Neuronal stem cell (in vitro differentiated cells): ENCODE measurements around the gene AHRR.
A peak's percentile ranks its signal among the peaks of the same experiment; 100 is the strongest.
"Not testable (repeated sequence)": the region's sequence is repeated elsewhere in the genome, so short reads cannot be mapped to it uniquely, and the experiment has no call there.

Source experiments
- DNase-seq: peaks from one replicate; pipeline ENCODE4 v3.0.0-alpha.2; 2013; ENCODE audit warnings: low spot score
- H2AFZ ChIP-seq: one replicate; pipeline ENCODE4 v1.6.1; 2013; ENCODE audit warnings: mild to moderate bottlenecking, low read length, inconsistent platforms
- H2AK5ac ChIP-seq: 2 replicates; pipeline ENCODE4 v1.6.1; 2013; ENCODE audit warnings: low read depth, mild to moderate bottlenecking, inconsistent platforms, low read length, moderate library complexity, mixed read lengths
- H2BK120ac ChIP-seq: 2 replicates; pipeline ENCODE4 v1.6.1; 2013; ENCODE audit warnings: low read depth, mild to moderate bottlenecking, inconsistent platforms, low read length, moderate library complexity, mixed read lengths
- H2BK12ac ChIP-seq: one replicate; pipeline ENCODE4 v1.6.1; 2013; ENCODE audit warnings: low read length, inconsistent platforms
- H2BK15ac ChIP-seq: 2 replicates; pipeline ENCODE4 v1.6.1; 2013; ENCODE audit warnings: mild to moderate bottlenecking, low read length, inconsistent platforms, mixed read lengths
- H2BK5ac ChIP-seq: one replicate; pipeline ENCODE4 v1.6.1; 2013; ENCODE audit warnings: inconsistent platforms, mild to moderate bottlenecking, low read length, moderate library complexity
- H3K14ac ChIP-seq: one replicate; pipeline ENCODE4 v1.6.1; 2013; ENCODE audit warnings: low read length, inconsistent platforms
- H3K18ac ChIP-seq: 2 replicates; pipeline ENCODE4 v1.6.1; 2013; ENCODE audit warnings: low read length, inconsistent platforms
- H3K23ac ChIP-seq: 2 replicates; pipeline ENCODE4 v1.6.1; 2013; ENCODE audit warnings: low read depth, mild to moderate bottlenecking, mixed read lengths, low read length, inconsistent platforms; ENCODE audit not compliant: poor library complexity
- H3K27ac ChIP-seq: replicated peaks from 3 replicates; pipeline ENCODE4 v1.5.1; 2013; ENCODE audit warnings: low read length, inconsistent platforms
- H3K27me3 ChIP-seq, 3 experiments: 2 replicates each; pipeline ENCODE4 v1.6.1; 2013; ENCODE audit warnings: low read length in 3 of 3, mild to moderate bottlenecking in 2 of 3, inconsistent platforms in 1 of 3, low read depth in 1 of 3, mixed read lengths in 1 of 3, moderate library complexity in 1 of 3; ENCODE audit not compliant: control insufficient read depth in 3 of 3, insufficient read depth in 3 of 3
- H3K36me3 ChIP-seq, 2 donors: replicated peaks in 1 of 2; 2 replicates each; pipeline ENCODE4 v1.6.1; 2013; ENCODE audit warnings: low read length in 2 of 2; ENCODE audit not compliant: control insufficient read depth in 2 of 2, insufficient read depth in 2 of 2
- H3K4ac ChIP-seq: 2 replicates; pipeline ENCODE4 v1.6.1; 2013; ENCODE audit warnings: inconsistent platforms, mild to moderate bottlenecking, low read length, moderate library complexity
- H3K4me1 ChIP-seq, 2 donors: 1 replicate in 1 of 2; 2 replicates in 1 of 2; pipeline ENCODE4 v1.6.1; 2013; ENCODE audit warnings: low read length in 2 of 2, low read depth in 1 of 2; ENCODE audit not compliant: control insufficient read depth in 2 of 2, insufficient read depth in 1 of 2
- H3K4me2 ChIP-seq: one replicate; pipeline ENCODE4 v1.6.1; 2013; ENCODE audit warnings: mild to moderate bottlenecking, low read length, inconsistent platforms; ENCODE audit not compliant: insufficient read depth, poor library complexity, severe bottlenecking
- H3K4me3 ChIP-seq, 2 donors: 2 replicates each; pipeline ENCODE4 v1.5.1; 2013; ENCODE audit warnings: low read length in 2 of 2, mild to moderate bottlenecking in 2 of 2, inconsistent platforms in 1 of 2, moderate library complexity in 1 of 2
- H3K79me1 ChIP-seq: one replicate; pipeline ENCODE4 v1.6.1; 2013; ENCODE audit warnings: low read depth, mild to moderate bottlenecking, inconsistent platforms, low read length, moderate library complexity
- H3K9ac ChIP-seq: one replicate; pipeline ENCODE4 v1.6.1; 2013; ENCODE audit warnings: mild to moderate bottlenecking, low read depth, low read length, inconsistent platforms; ENCODE audit not compliant: poor library complexity
- H3K9me3 ChIP-seq, 2 donors: replicated peaks in 1 of 2; 2 replicates each; pipeline versions ENCODE3 to v1.6.1; 2013; ENCODE audit warnings: low read length in 2 of 2, mild to moderate bottlenecking in 2 of 2, inconsistent platforms in 1 of 2, low read depth in 1 of 2, mixed read lengths in 1 of 2, moderate library complexity in 1 of 2; ENCODE audit not compliant: control insufficient read depth in 2 of 2, insufficient read depth in 1 of 2
- H4K8ac ChIP-seq: one replicate; pipeline ENCODE4 v1.6.1; 2013; ENCODE audit warnings: low read depth, mild to moderate bottlenecking, inconsistent platforms, low read length, moderate library complexity
- H4K91ac ChIP-seq: one replicate; pipeline ENCODE4 v1.6.1; 2013; ENCODE audit warnings: low read length, low read depth, mild to moderate bottlenecking, inconsistent platforms; ENCODE audit not compliant: poor library complexity
- WGBS, 2 donors: extraction: QIAGEN DNeasy Blood & Tissue Kit; methylation state at CpG; one replicate each; pipeline ENCODE4 v1.1.7; 2013; ENCODE audit warnings: missing lambda C conversion rate in 2 of 2, mixed read lengths in 1 of 2; ENCODE audit not compliant: insufficient read length in 2 of 2, insufficient replicate concordance in 1 of 2; ENCODE audit errors: extremely low coverage in 2 of 2; 5-methylcytosine and 5-hydroxymethylcytosine counted together

AHRR gene

DNA sequence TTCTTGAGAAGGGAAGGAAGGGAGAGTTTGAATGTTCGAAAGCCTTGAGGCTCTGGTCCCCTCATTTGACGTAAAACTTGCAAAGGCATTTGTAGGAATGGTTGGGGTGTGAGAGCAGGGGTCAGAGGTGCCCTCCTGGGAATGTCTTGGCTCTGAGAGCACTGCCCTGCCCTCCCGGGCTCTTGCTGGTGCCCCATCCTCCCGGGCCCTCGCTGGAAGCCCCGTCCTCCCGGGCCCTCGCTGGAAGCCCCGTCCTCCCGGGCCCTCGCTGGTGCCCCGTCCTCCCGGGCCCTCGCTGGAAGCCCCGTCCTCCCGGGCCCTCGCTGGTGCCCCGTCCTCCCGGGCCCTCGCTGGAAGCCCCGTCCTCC lies 48.3 kb downstream of the AHRR start:
- not testable (repeated sequence) for H3K14ac ChIP-seq, H3K27ac ChIP-seq, H3K36me3 ChIP-seq, H3K4me2 ChIP-seq, H3K9ac ChIP-seq, H4K91ac ChIP-seq, H3K4ac ChIP-seq, H4K8ac ChIP-seq, DNase-seq, H2AFZ ChIP-seq, H2AK5ac ChIP-seq, H2BK5ac ChIP-seq, H3K79me1 ChIP-seq, H3K9me3 ChIP-seq, H3K23ac ChIP-seq, H2BK120ac ChIP-seq, H2BK15ac ChIP-seq, H3K4me3 ChIP-seq, H2BK12ac ChIP-seq
- WGBS, 2 donors = no CpG with 5 or more reads among the region's 21 CpGs
- Histone ChIP-seq H3K4me1 (peaks cover 6 to 20% of the 10 kb centered on the region in 2 donors), H3K18ac (peak overlapping the region; percentile 16), H3K27me3 (peaks cover 0 to 54% (median 17%) of the 10 kb centered on the region in 3 experiments)

DNA sequence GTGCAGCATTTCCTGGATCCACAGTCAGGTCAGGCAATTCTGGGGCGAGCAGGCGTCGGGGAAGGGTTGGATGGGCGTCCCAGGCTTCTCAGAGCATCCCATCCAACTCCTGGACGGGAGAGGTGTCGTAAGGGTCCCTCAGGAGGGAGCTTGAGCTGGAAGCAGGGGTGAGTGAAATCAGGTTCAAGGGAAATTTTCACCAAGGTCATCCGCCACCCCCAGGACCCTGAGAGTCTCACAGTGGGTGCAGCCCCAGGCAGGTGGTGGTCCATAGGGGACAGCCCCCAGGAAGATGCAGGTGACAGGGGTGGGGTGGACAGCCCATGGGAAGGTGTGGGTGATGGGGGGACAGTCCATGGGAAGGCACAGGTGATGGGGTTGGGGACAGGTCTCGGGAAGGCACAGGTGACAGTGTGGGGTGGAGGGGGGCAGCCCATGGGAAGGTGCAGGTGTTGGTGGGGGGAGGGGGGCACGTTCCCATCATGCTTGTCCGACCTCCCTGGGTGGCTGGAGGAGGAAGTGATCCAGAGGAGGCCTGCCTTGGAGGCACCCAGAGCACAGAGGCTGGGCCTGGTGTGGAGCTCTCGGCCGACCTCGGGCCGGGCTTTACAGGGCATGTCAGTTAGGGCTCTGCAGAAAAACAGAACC lies 48.9 kb downstream of the AHRR start:
- Histone ChIP-seq H3K9me3 (peaks cover 0 to 3% of the 10 kb centered on the region in 2 donors), H3K9ac (no peak overlapping the region), H2BK120ac (peak overlapping the region; percentile 24), H3K4me2 (no peak overlapping the region), H3K4me1 (peaks cover 6 to 20% of the 10 kb centered on the region in 2 donors), H4K91ac (no peak overlapping the region), H2BK12ac (no peak overlapping the region), H3K14ac (no peak overlapping the region), H3K4ac (no peak overlapping the region), H2BK5ac (no peak overlapping the region), H3K18ac (no peak overlapping the region), H3K79me1 (no peaks in the 10 kb centered on the region), H3K27ac (no peak overlapping the region), H4K8ac (no peak overlapping the region), H2BK15ac (no peak overlapping the region), H3K36me3 (no peaks in the 10 kb centered on the region), H3K27me3 (peaks cover 0 to 60% (median 20%) of the 10 kb centered on the region in 3 experiments), H3K23ac (no peak overlapping the region), H2AFZ (no peak overlapping the region), H2AK5ac (peak overlapping the region; percentile 8), H3K4me3 (no peak overlapping the region)
- WGBS, 2 donors = no CpG with 5 or more reads among the region's 14 CpGs
- DNase-seq = no peak

DNA sequence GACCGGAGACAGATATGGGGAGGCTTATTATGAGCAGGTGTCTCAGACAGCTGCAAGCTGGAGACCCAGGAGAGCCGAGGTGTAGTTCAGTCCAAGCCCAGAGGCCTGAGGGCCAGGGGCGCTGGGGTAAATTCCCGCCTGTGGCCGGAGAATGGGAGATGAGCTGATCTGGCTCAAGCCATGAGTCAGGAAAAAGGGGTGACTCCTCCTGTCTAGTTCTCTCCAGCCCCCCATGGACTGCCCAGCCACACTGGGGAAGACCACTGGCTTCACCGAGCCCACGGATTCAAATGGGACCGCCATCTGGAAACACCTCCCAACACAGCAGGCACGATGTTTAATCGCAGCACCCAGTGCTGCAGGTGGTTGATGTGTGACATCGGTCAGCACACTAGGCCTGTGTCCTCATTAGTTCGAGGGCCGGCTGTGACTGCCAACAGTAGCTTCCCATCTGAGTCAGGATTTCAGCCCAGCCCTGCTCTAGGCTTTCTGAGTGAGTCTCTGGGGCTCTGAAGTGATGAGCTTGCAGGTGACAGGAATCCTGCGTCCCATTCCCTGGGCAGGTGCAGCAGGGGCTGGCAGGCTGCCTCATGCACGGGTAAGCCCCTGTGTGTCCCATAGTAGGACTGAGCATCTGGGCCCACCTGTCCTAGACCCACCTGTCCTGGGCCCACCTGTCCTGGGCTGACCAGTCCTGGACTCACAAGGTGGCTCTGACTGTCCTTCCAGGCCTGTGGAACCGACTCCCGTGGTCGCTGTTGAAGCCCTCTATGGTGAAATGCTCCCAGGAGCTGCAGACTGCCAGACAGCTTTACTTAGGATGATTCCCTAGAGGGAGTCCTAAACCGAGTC lies 49.7 kb downstream of the AHRR start:
- Histone ChIP-seq H3K4ac (no peak overlapping the region), H2BK120ac (no peak overlapping the region), H2AK5ac (peak overlapping the region; percentile 59), H2AFZ (no peak overlapping the region), H3K79me1 (no peaks in the 10 kb centered on the region), H3K27me3 (peaks cover 0 to 61% (median 20%) of the 10 kb centered on the region in 3 experiments), H4K8ac (peak overlapping the region; percentile 26), H3K27ac (no peak overlapping the region), H3K4me3 (no peak overlapping the region), H3K18ac (peak overlapping the region; percentile 58), H3K9me3 (peaks cover 0 to 3% of the 10 kb centered on the region in 2 donors), H3K36me3 (no peaks in the 10 kb centered on the region), H3K4me1 (peaks cover 6 to 20% of the 10 kb centered on the region in 2 donors), H3K23ac (no peak overlapping the region), H2BK12ac (no peak overlapping the region), H3K9ac (no peak overlapping the region), H4K91ac (no peak overlapping the region), H2BK5ac (no peak overlapping the region), H3K14ac (no peak overlapping the region), H3K4me2 (no peak overlapping the region), H2BK15ac (peak overlapping the region; percentile 8)
- DNase-seq = no peak
- no CpG with 5 or more reads among the region's 19 CpGs for WGBS, 2 donors
